ENCODE results near the gene CNNM2. TPM values are rescaled to one million over a fixed set of nuclear protein-coding genes. Genes with fewer than 3 reads are reported as not detected.
A peak's percentile ranks its signal among the peaks of the same experiment; 100 is the strongest.

CNNM2 gene
- total RNA-seq, 2 experiments from 2014 or later: 3.9 to 4.3 TPM

GRCh38 chr10:103105462-103105861, 187.4 kb downstream of the CNNM2 start:
- Mint-ChIP-seq H3K36me3 (ENCODE audit: low read depth) (no peaks in the 10 kb centered on the region), H3K4me1 (ENCODE audit: low read depth) (no peaks in the 10 kb centered on the region), H3K27me3 (ENCODE audit: low read depth) (no peaks in the 10 kb centered on the region), H3K4me3 (no peak overlapping the region), H3K27ac (no peak overlapping the region), H3K9me3 (no peaks in the 10 kb centered on the region)
- DNase-seq: no peak
- CTCF ChIA-PET: interaction anchor here (2.1 kb wide), 1 partner anchor 188 kb away, joined by 6 read pairs; the partner anchor contains the start of gene CNNM2
- intact Hi-C loops (cut with micrococcal nuclease): no loop called here

GRCh38 chr10:103106539-103106938, 188.4 kb downstream of the CNNM2 start:
- no peak overlapping the region for H3K4me3 Mint-ChIP-seq

GRCh38 chr10:103109821-103110220, 191.7 kb downstream of the CNNM2 start:
- Mint-ChIP-seq H3K4me3 (no peak overlapping the region), H3K27ac (no peak overlapping the region), H3K4me1 (ENCODE audit: low read depth) (peaks cover 18% of the 10 kb centered on the region), H3K9me3 (no peaks in the 10 kb centered on the region), H3K36me3 (ENCODE audit: low read depth) (no peaks in the 10 kb centered on the region), H3K27me3 (ENCODE audit: low read depth) (no peaks in the 10 kb centered on the region)
- DNase-seq: no peak
- intact Hi-C loops (cut with micrococcal nuclease): no loop called here
- CTCF ChIA-PET: interaction anchor here (0.7 kb wide), 1 partner anchor 134 kb away, joined by 3 read pairs; no protein-coding TSS in a partner anchor

More at GRCh38 chr10:103106539-103106938, 188.4 kb downstream of the CNNM2 start:
- intact Hi-C loops (cut with micrococcal nuclease): no loop called here
- Mint-ChIP-seq H3K4me1 (ENCODE audit: low read depth) (peaks cover 6% of the 10 kb centered on the region), H3K36me3 (ENCODE audit: low read depth) (no peaks in the 10 kb centered on the region), H3K27ac (no peak overlapping the region), H3K9me3 (no peaks in the 10 kb centered on the region), H3K27me3 (ENCODE audit: low read depth) (no peaks in the 10 kb centered on the region)
- CTCF ChIA-PET: interaction anchor here (1.0 to 2.1 kb wide), 2 partner anchors 138 to 189 kb away, joined by 3 to 6 read pairs; partner anchors contain the start of gene CNNM2
- DNase-seq: no peak

DNA sequence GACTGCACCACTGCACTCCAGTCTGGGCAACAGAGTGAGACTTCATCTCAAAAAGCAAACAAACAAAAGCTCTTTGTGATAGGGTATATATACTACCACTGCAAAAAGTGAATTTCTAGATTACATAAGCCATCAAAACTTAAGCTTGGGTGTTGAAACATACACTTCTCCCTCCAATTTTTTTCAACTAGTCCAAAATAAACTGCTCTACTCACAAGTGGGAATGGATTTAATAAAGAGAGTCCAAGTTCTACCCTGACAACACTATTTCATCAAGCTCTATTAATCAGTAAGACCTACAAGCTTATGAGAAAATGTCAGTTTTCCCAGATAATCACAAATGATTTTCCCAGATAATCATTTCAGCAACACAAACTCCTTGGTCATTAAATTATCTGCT, 192.3 kb downstream of the CNNM2 start:
- no peaks in the 10 kb centered on the region for H3K27me3 Mint-ChIP-seq (ENCODE audit: low read depth)
- H3K9me3 Mint-ChIP-seq: no peaks in the 10 kb centered on the region
- peaks cover 18% of the 10 kb centered on the region for H3K4me1 Mint-ChIP-seq (ENCODE audit: low read depth)
- intact Hi-C loops (cut with micrococcal nuclease): no loop called here
- H3K36me3 Mint-ChIP-seq (ENCODE audit: low read depth): no peaks in the 10 kb centered on the region
- no peak overlapping the region for H3K4me3 Mint-ChIP-seq
- no peak overlapping the region for H3K27ac Mint-ChIP-seq
- DNase-seq: no peak
- CTCF ChIA-PET: interaction anchor here (0.6 to 1.5 kb wide), 3 partner anchors 12 to 485 kb away, joined by 3 to 4 read pairs (median 3); no protein-coding TSS in a partner anchor

GRCh38 chr10:103111031-103111917, 193.2 kb downstream of the CNNM2 start:
- Mint-ChIP-seq H3K27ac (no peak overlapping the region), H3K4me3 (no peak overlapping the region), H3K9me3 (no peaks in the 10 kb centered on the region), H3K36me3 (ENCODE audit: low read depth) (no peaks in the 10 kb centered on the region), H3K27me3 (ENCODE audit: low read depth) (no peaks in the 10 kb centered on the region), H3K4me1 (ENCODE audit: low read depth) (peaks cover 18% of the 10 kb centered on the region)
- DNase-seq: no peak
- intact Hi-C loops (cut with micrococcal nuclease): no loop called here
- CTCF ChIA-PET: interaction anchor here (0.6 to 1.5 kb wide), 2 partner anchors 13 to 484 kb away, joined by 3 to 4 read pairs; no protein-coding TSS in a partner anchor

- Mint-ChIP-seq H3K9me3 (no peaks in the 10 kb centered on the region), H3K27me3 (ENCODE audit: low read depth) (no peaks in the 10 kb centered on the region), H3K36me3 (ENCODE audit: low read depth) (no peaks in the 10 kb centered on the region), H3K4me1 (ENCODE audit: low read depth) (peaks cover 18% of the 10 kb centered on the region), H3K27ac (peak overlapping the region; percentile 41), H3K4me3 (no peak overlapping the region)
- CTCF ChIA-PET: interaction anchor here (0.8 to 1.5 kb wide), 3 partner anchors 14 to 132 kb away, joined by 3 to 5 read pairs (median 4); no protein-coding TSS in a partner anchor
- DNase-seq: no peak
- intact Hi-C loops (cut with micrococcal nuclease): loop anchor here (1.0 to 2.0 kb wide), 3 partner anchors 23 to 81 kb away; partner anchors contain the start of gene NT5C2
These were observed 194.1 kb downstream of the CNNM2 start for GRCh38 chr10:103111918-103112877.

DNA sequence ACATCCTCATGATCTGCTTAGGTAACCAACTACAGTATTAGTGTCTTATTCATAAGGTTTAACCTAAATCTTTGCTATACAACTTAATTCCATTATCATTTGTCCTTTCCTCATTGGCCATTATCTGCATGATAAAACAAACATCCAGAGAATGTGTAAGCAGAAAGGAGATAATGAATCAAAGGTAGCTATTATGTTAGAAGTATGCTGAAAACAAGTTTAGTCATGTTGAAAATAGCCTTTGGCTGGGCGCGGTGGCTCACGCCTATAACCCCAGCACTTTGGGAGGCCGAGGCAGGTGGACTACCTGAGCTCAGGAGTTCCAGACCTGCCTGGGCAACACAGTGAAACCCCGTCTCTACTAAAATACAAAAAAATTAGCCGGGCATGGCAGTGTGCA, 196.8 kb downstream of the CNNM2 start:
- CTCF ChIA-PET: no interaction called here
- Mint-ChIP-seq H3K4me1 (ENCODE audit: low read depth) (peaks cover 18% of the 10 kb centered on the region), H3K27ac (no peak overlapping the region), H3K4me3 (no peak overlapping the region), H3K9me3 (no peaks in the 10 kb centered on the region), H3K27me3 (ENCODE audit: low read depth) (no peaks in the 10 kb centered on the region), H3K36me3 (ENCODE audit: low read depth) (peaks cover 1% of the 10 kb centered on the region)
- no peak for DNase-seq
- intact Hi-C loops (cut with micrococcal nuclease): no loop called here

DNA sequence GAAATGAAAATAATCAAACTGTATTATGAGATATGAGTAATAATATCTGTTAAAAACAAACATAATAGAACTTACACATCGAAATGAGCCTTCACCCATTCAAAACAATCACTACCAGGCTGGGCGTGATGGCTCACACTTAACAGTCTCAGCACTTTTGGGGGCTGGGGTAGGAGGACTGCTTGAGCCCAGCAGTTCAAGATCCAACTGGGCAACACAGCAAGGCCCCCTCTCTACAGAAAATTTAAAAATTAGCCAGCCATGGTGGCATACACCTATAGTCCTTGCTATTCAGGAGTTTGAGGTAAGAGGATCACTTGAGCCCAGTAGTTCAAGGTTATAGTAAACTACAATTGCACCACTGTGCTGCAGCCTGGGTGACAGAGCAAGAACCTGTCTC, 199.2 kb downstream of the CNNM2 start:
- Mint-ChIP-seq H3K27me3 (ENCODE audit: low read depth) (no peaks in the 10 kb centered on the region), H3K27ac (no peak overlapping the region), H3K36me3 (ENCODE audit: low read depth) (peaks cover 1% of the 10 kb centered on the region), H3K9me3 (no peaks in the 10 kb centered on the region), H3K4me1 (ENCODE audit: low read depth) (peaks cover 6% of the 10 kb centered on the region), H3K4me3 (no peak overlapping the region)
- no peak for DNase-seq
- CTCF ChIA-PET: interaction anchor here (0.7 kb wide), 1 partner anchor 47 kb away, joined by 3 read pairs; no protein-coding TSS in a partner anchor
- intact Hi-C loops (cut with micrococcal nuclease): no loop called here

DNA sequence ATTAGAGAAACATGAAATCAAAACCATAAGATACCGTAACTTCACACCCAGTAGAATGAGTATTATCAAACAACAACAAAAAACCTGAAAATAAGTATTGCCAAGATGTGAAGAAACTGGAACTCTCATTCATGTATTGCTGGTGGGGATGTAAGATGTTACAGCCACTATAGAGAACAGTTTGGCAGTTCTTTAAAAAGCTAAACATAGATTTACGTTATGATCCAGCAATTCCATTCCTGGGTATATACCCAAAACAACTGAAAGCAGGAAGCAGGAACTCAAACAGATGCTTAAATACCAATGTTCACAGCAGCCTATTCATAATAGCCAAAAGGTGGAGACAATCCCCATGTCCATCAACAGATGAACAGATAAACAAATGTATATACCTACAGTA, 202.5 kb downstream of the CNNM2 start:
- Mint-ChIP-seq H3K9me3 (no peaks in the 10 kb centered on the region), H3K36me3 (ENCODE audit: low read depth) (peaks cover 1% of the 10 kb centered on the region), H3K4me3 (no peak overlapping the region), H3K27ac (no peak overlapping the region), H3K27me3 (ENCODE audit: low read depth) (no peaks in the 10 kb centered on the region), H3K4me1 (ENCODE audit: low read depth) (peaks cover 6% of the 10 kb centered on the region)
- CTCF ChIA-PET: interaction anchor here (0.7 kb wide), 1 partner anchor 168 kb away, joined by 4 read pairs; no protein-coding TSS in a partner anchor
- no peak for DNase-seq
- intact Hi-C loops (cut with micrococcal nuclease): no loop called here

- DNase-seq: no peak
- peaks cover 9% of the 10 kb centered on the region for H3K4me1 Mint-ChIP-seq (ENCODE audit: low read depth)
- H3K9me3 Mint-ChIP-seq: no peaks in the 10 kb centered on the region
- H3K36me3 Mint-ChIP-seq (ENCODE audit: low read depth): peaks cover 1% of the 10 kb centered on the region
- CTCF ChIA-PET: no interaction called here
- no peak overlapping the region for H3K4me3 Mint-ChIP-seq
- H3K27me3 Mint-ChIP-seq (ENCODE audit: low read depth): no peaks in the 10 kb centered on the region
- intact Hi-C loops (cut with micrococcal nuclease): no loop called here
- no peak overlapping the region for H3K27ac Mint-ChIP-seq
These were observed 203.1 kb downstream of the CNNM2 start for GRCh38 chr10:103120977-103121735.

GRCh38 chr10:103123282-103124024, 205.4 kb downstream of the CNNM2 start:
- Mint-ChIP-seq H3K4me1 (ENCODE audit: low read depth) (peaks cover 9% of the 10 kb centered on the region), H3K9me3 (no peaks in the 10 kb centered on the region), H3K4me3 (no peak overlapping the region), H3K27ac (no peak overlapping the region), H3K36me3 (ENCODE audit: low read depth) (peaks cover 2% of the 10 kb centered on the region), H3K27me3 (ENCODE audit: low read depth) (no peaks in the 10 kb centered on the region)
- CTCF ChIA-PET: interaction anchor here (0.7 kb wide), 2 partner anchors 115 to 118 kb away, joined by 4 read pairs; no protein-coding TSS in a partner anchor
- DNase-seq: no peak
- intact Hi-C loops (cut with micrococcal nuclease): no loop called here

All from activated naive CD4-positive, alpha-beta T cell treated with anti-CD3 and anti-CD28 coated beads for 36 hours (primary cell).